GM21825 (cell line): ENCODE results near the gene CES5A.
"Not testable (repeated sequence)": the region's sequence is repeated elsewhere in the genome, so short reads cannot be mapped to it uniquely, and the experiment has no call there.

ENCODE experiments used
- ATAC-seq: cut with Tn5 transposase; IDR thresholded peaks from one replicate; pipeline ENCODE4 v1.9.1; 2021; ENCODE audit warnings: mild to moderate bottlenecking, moderate library complexity; ENCODE audit not compliant: unreplicated experiment

The CES5A gene

DNA sequence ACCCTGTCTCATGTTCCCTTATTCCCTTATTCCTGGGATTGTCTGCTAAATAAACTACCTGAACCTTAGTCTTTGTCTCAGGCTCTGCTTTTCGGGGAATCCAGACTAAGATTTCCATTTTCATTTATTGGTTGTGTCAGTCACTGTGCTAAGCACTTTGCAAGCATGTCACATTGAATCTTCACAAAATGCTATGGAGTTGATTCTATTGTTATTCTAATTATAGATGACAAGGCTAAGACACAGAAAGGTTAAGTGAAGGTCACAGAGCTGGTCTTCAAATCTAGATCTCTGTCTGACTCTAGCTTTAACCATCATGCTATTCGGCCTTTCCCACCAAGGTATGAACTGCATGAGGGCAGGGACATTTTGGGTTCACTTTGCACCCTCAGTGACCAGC is 13.4 kb upstream of the CES5A start:
- ATAC-seq: no peak

DNA sequence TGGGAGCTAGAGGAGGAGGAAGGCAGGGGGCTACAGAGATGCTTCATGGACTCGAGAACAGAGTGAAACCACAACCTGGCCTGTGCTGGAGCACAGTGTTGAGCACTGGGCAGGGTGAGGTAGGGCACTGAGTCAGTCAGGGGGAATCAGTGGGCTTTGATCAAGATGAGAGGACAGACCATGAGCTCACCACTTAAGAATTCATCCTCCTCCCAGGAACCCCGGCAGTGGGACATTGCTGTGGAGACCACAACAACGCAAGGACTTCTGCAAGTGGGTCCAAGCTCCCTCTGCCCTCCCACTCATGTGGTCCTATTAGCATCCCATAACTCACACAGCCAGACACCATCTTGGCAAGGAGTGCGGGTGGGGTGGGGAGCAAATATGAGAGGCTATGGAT is 1.7 kb upstream of the CES5A start:
- ATAC-seq: no peak

DNA sequence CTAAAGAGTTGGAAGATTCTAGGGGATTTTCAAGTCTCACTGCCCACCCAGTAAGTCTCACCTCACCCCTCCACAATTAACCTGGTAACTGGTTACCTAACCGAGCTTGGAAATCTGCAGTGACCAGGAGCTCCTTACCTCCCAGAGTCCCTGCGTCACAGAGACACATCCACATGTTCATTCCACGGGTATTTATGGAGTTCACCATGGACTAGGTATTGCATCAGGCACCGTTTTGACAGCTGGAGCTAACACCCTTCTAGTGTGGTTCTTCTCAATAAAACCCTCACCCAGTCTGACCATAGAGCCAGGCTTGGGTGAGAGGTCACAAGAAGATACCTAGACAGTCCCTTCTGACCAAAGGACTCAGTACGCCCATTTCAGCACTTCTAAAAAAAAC is 2.1 kb downstream of the CES5A start:
- no peak for ATAC-seq

DNA sequence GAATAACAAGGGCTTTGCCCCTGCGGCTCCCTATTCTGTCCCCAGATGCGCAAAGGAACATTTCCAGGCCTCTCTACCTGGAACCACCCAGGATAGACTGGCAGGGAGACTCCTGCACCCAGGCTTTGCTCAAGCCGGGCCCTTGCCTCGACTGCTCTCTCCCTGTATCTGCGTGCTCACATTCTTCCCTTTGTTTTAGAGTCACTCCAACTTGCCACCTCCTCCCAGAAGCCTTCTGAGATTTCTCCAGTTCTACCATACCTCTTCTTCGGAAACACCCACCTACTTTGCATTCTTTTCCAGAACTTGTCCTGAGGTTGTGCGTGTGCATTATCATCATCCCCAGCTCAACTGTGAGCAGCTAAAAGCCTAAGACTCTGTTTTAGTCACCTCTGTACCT is 3.0 kb downstream of the CES5A start:
- ATAC-seq: no peak

DNA sequence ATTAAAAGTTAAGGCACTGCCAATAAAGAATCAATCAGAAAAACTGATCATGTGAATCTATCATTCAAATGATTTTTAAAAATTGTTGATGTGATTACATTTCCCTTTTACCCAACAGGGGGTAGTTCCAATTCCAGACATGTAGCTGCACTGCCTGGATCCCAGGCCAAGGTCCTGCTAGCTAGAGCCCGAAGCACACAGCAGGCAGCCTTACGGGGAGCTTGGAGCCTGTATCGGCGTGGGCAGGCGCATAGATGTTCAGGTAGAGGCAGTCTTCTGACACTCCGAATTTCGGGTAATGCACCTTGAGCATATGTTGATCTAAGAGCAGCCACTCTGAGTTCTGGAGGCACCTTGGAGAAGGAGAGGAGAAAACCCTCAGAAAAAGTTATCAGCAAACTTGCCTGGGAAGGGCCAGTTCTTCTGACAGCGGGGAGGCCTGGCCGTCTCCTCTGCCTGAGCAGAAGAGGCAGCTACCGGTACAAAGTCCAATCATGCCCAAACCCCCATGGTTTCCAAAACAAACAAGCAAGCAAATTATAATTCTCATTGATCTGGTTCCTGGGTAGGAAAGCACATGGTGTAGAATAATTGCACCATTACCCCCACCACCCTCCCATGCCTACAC is 3.6 kb downstream of the CES5A start:
- ATAC-seq: no peak

DNA sequence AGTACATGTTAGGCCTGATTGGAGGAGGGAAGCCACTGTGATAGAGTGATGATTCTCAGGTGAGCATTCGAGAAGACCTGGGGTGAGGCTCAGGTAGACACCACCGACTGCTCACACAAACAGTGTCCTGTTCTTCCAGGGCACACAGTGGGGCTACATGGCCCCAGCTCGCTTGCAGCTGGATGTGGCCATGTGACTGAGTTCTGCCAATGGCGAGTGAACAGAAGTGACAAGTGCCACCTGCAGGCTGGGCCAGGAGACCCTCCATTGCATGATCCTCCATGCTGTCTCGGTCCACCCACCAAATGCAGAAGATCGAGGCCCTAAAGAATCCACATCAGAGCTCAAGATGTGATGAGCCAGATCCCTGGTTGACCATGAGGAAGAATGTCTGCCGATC is 6.2 kb downstream of the CES5A start:
- ATAC-seq: no peak

DNA sequence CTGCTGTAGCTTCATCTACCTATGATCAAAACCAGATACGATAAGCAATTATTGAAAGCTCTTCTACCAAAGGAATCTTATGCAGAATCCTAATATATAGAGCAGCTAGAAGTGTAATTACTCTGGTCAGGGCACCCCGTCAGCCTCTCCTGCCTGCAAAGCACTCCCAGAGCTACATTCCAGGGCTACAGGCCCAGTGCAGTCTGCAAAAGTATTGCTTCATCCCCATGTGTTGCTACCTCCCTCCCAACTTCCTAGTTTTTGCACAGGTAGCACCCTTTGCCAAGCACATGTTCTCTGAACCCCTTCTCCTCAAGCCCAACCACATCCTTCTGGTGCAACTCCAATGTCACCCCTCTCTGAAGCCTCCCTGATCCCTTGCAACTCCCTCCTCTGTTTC is 7.0 kb downstream of the CES5A start:
- no peak for ATAC-seq

DNA sequence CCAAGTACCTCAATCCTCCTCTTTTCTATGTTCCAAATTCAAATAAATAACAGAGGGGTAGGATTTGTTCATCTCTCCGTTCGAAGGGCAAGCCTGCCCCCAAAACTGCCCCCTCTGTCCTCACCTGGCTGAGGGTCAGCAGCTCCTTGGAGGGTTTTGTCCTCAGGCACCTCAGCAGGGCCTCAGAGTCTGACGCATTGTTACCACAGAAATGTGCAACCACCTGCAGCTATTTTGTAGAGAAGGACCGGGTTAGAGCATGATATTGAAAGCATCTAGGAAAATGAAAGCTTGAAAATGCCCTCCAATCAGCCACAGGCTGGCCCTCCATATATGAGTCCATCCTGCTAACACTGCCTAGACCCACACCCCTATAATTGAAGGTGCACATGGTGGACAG is 13.9 kb downstream of the CES5A start:
- no peak for ATAC-seq

DNA sequence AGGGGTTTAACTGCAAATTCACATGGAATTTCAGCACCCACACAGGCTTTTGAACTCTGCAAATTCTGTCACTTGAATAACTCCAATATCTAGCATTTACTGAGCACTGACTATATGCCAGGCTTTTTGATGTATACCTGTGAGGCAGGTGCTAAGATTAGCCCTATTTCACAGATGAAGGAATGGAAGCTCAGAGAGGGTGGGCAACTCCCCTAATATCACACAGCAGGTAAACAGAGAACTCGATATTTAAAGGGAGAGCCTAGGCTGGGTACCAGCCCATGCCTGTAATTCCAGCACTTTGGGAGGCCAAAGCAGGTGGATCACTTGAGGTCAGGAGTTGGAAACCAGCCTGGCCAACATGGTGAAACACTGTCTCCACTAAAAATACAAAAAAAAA is 17.5 kb downstream of the CES5A start:
- not testable (repeated sequence) for ATAC-seq

DNA sequence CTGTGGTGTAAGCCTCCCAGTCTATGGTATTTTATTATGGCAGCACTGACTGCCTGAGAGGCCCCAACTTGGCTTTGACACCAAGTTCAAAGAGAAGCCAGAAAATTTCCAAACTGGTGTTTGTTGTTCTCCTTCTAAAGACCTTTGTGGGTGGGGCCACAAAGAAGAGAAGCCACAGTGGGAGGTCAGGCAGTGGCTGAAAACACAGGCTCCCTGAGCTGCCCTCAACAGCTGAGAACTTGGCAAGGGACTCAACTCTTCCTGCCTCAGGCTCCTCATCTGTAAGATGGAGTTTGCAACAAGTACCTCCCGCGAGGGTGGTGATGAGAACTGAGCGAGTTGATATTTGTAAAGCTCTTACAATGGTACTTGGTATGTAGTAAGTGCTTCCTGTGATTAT is 18.2 kb downstream of the CES5A start:
- ATAC-seq: no peak

DNA sequence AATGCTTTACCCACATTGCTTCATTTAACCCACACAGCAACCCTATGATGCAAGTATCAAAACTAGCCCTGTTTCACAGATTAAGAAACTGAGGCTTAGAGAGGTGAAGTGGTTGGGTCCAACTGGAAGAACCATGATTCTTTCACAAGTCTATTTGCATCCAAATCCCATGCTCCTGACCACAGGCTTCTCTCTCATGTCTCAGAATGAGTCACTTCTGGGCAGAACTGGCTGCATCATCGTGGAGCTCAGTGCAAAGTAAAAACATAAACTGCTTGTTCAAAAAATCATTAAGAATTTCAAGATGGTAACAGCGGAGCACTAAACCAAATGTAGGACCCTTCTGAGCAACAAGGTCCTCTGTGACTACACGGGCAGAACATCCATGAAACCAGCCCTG is 22.1 kb downstream of the CES5A start:
- ATAC-seq: no peak

DNA sequence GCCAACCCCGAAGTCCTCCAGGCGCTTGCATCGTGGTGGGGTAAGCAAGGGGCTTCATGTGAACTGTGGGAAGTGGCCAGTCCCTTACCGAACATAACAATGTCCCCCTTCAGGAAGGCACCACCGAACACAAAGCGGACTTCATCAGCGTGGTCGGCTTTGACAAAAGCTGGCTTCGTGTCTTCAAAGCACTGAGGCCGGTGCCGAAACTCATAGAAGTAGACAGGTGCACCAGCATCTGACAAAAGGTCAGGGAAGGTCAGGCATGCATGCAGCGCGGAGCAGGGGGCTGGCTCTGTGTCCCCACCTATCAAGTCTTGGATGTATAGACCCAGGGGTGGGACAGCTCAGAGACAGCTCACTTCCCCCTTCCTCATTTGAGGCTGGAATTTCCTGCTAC is 25.6 kb downstream of the CES5A start:
- no peak for ATAC-seq

DNA sequence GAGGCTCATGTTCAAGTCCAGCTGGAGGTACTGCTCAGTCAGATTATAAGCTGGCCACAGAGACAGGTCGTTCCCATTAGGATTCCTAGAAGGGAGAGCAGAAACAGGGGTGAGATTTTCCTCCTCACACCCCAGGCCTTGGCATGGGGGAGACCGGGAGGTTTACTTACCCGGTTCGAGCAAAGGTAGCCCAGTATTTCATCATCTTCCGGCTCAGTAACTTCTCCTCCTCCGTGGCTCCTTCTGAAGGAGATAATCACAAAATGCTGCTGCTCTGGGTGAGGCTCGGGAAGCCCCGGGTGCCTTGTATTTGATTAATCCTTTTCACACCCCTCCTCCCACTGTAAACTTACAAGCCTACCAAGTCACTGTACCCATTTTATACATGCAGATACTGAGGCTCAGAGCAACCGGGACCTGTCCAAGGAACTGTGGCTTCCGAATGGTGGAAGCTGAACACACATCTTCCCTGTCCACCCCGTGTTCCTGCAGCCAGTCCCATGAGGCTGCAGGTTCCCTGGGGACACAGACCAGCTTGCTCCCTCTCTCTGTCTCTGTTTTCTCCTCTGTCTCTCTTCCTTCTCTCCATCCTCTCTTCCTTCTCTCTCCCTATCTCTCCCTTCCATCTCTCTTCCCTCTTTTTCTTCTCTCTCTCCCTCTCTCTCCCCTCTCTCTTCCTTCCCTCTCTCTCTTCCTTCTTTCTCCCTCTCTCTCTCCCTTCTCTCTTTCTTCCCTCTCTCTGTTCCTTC is 28.4 kb downstream of the CES5A start:
- no peak for ATAC-seq

DNA sequence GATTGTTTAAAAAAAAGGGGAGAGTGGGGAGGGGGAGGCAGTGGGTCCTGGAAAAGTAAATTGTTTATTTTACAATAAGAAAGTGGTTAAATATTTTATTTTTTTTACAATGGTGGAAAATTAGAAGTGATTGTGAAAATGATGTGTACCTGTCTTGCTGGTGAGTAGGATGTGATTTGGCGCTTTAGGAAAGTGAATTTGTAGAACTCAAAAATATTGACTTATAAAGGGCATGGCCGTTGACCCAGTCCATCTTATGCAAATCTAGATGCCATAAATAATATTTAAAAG is 32.1 kb downstream of the CES5A start:
- ATAC-seq: no peak

DNA sequence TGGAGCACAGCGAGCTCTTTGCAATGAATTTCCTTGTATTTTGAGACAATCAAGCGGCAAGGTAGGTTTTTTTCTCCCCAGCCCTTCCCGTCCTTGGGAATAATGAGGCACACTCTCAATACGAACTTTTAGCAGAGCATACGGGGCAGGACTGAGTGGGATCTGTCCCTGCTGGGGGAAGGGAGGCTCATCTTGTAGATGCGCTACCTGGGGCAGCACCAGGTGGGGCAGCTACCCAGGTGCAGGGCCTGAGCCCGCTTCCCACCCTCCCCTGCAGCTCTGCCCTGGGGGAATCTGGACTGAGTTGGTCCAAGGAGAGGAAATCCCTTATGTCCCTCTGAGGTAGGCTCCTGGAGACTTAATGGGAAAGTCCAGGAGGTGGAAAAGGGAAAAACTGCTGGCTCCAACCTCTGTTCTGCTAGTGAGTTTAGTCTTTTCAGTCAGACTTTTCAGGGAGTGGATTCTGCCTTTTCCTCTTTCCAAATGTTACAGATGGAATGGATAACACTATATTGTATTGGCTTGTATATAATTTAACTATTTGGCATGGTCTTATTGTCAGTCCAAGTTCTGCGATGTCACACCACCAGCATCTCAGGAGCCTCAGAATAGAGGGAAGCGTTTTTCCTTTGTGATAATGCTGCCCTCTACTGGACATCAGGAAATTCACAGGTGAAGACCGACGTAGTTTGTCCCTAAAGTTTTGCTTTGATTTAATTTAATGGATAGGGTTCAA is 32.6 kb downstream of the CES5A start:
- ATAC-seq: no peak

DNA sequence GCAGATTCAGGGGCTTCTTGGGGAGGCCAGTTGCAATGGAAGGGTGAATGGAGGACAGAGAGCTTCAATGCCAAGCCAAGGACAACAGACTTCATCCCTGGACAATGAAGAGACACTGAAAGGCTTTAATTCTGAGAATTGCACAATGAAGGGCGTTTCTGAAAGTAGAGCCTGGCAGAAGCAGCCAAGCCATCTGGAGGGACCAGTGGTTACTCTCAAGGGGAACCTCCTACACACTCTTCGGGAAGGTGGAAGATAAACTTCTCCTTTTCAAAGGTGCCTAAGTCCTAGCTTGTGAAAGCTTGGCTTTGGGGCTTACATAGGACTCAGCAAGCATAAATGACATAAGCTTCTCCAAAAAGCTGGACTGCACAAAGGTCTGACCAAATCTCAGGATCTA is 36.1 kb downstream of the CES5A start:
- ATAC-seq: no peak

DNA sequence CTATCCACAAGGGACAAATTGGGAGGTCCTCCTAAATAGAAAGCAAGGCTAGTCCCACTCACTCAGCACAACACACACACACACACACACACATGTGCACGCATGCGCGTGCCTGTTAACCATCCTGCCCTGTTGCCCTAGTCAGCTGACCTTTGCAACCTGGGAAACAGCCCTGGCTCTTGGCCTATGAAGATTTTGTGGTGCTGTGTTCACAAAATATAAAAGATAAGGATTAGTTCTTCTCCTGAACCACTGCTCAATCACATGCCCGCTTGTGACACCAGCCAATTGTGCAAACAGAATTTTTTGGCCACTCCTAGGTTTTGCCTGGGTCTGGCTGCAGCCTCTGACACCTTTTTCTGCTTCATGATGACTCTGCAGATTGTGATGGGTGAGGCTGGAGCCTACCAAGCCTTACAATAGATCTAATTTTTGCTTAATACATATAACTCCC is 39.0 kb downstream of the CES5A start:
- ATAC-seq: no peak

DNA sequence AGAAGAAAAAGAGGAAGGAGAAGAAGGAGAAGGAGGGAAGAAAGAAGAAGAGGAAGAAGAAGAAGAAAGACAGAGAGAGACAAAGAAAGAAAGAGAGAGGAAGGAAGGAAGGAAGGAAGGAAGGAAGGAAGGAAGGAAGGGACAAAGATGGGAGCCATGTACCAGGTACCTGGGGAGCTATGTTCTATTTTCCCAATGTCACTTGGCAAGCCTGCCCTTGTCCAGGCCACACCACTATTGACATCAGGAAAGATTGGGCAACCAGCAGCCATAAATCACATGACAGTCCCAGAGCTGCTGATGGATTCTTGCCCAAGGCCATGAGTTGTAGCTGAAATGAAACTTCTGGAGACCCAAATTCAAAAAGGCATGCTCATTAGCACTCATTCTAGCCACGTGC is 39.6 kb downstream of the CES5A start:
- ATAC-seq: no peak

DNA sequence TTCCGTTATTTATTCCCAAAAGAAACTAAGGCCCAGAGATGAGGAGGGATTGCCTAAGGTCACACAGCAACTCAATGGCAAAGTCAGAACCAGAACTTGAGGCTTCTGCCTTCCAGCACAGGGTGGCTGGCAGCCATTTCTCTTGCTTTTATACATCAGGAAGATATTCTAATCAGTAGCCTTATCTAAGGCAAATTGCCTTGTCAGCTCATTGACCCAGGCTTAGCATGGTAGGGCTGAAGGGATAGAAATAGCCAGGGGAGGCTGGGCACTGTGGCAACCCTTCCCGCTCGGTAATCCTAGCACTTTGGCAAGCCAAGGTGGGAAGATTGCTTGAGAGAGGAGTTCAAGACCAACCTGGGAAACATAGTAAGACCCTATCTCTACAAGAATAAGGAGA is 40.0 kb downstream of the CES5A start:
- not testable (repeated sequence) for ATAC-seq

DNA sequence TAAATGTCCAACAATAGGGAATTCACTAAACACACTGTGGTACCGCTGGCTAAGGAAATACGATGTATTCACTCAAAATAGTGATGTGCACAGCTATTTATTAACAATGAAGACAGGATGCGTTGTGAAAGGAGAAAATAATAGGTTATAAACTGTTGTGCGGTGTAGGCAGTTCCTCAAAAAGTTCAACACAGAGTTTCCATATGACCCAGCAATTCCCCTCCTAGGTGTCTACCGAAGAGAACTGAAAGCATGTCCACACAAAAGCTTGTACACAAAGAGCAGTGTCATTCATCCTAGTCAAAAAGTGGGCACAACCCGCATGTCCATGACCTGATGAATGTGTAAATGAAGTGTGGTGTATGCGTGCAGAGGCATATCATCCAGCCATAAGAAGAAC is 41.1 kb downstream of the CES5A start:
- ATAC-seq: peak; percentile 96

DNA sequence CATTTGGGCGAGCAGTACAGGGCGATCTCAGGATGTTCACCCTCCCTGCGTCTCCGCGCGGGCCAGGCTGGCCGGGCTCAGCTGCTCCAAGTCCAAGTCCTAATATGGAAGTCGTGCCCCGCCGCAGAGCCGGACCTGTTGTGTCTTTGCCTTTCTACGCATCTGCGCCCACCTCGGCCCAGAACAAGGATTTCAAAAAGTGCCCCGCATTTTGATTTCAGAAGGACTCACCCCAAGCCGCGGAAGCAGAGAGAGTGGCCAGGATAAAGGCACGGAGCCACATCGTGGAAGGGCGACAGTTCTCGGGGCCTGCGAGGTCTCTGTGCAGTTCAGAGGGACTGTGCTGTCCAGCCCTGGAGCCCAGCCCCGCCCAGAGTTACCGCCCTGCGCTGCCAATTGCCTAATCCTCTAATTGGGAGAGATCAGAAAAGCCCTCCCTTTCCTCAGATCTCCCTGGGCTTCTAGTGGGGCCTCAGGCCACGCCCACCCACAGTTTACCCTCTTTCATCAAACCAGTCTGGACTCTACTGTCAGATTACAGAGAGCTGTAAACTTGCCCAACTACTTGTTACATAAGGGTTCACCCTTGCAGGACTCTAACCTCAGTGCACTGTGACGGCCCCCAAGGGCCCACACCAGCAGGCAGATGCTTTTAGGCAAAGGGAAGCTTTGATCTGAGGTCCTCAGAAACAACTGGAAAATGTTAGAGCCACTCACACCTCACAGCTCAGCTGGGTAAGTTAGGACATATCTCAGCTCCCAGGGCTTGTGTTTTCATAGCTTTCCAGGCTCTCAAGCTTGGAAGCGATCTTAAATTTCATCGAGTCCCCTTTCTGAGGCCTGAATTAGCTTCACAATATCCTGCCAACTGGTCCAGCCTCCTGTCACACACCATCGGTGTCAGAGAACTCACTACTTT is 42.1 kb downstream of the CES5A start, which contains the start of gene CES1:
TSS of gene CES1 (minus strand) at position 324 of the 919 bp plus-strand sequence. CDS start at position 283, 41 bp downstream.
- ATAC-seq: no peak
